Astrocyte (in vitro differentiated cells and primary cell): ENCODE data around the gene GREM2.

Source experiments
- EZH2 ChIP-seq: IDR thresholded peaks from 2 replicates; pipeline ENCODE4 v1.6.1; 2012; ENCODE audit warnings: mild to moderate bottlenecking, low read length, inconsistent platforms; ENCODE audit not compliant: insufficient read depth
- TF ChIP-seq, protein P1 (sequence below): IDR thresholded peaks from 2 replicates; pipeline ENCODE4 v1.5.1; 2011; ENCODE audit warnings: low read depth, mild to moderate bottlenecking, inconsistent platforms, low read length, moderate library complexity; ENCODE audit not compliant: insufficient read depth

GRCh38 chr1:240591078-240591477, 20.9 kb downstream of the GREM2 start:
- TF ChIP-seq, protein P1, sequence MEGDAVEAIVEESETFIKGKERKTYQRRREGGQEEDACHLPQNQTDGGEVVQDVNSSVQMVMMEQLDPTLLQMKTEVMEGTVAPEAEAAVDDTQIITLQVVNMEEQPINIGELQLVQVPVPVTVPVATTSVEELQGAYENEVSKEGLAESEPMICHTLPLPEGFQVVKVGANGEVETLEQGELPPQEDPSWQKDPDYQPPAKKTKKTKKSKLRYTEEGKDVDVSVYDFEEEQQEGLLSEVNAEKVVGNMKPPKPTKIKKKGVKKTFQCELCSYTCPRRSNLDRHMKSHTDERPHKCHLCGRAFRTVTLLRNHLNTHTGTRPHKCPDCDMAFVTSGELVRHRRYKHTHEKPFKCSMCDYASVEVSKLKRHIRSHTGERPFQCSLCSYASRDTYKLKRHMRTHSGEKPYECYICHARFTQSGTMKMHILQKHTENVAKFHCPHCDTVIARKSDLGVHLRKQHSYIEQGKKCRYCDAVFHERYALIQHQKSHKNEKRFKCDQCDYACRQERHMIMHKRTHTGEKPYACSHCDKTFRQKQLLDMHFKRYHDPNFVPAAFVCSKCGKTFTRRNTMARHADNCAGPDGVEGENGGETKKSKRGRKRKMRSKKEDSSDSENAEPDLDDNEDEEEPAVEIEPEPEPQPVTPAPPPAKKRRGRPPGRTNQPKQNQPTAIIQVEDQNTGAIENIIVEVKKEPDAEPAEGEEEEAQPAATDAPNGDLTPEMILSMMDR = no peak
- no peak for TF ChIP-seq EZH2
